GM12875 (cell line): ENCODE data around the gene RALGPS2.

Source experiments
- H3K4me3 ChIP-seq: one replicate; pipeline ENCODE4 v1.5.1; 2011; ENCODE audit warnings: low read depth, low read length, control low read depth
- TF ChIP-seq, protein P1 (sequence below): IDR thresholded peaks from 2 replicates; pipeline ENCODE4 v1.5.1; 2011; ENCODE audit warnings: low read depth, mild to moderate bottlenecking, control low read depth, inconsistent platforms, low read length, moderate library complexity, borderline replicate concordance; ENCODE audit not compliant: insufficient read depth

Gene RALGPS2

DNA sequence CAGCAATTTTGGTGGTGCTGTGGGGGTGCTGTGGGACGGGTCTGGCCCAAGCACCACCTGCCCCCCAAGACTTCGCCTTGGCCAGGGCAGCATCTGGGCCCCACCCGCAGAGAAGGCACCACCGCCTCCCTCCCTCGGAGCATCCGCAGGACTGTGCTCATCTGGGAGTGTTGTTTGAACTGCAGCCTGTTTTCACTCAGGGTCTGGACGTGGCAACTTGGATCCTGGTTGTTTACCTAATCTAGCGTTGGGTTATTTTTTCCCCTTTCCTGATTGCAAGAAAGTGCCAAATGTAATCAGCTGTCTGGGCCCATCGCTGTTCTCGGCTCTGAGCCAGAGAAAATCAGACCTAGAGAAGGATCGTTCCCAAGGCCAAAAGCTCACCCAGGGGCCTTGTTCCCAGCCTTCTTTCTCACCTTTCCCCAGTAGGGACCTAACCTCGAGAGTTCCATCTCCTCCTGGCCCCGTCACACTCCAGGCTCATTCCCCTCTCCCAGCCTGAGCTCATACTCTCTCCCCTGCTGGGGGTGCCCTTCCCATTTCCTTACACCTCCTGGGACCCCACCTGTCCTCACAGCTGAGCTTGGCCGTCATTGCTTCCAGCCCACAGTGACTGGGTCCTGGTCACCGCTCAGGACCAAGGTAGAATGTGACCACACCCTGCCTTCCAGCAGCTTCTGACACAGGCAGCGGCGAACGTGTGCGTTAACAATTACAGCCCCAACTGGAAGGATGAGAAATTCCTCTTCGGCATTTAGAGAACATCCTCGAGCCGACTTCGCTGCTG is 228.7 kb downstream of the RALGPS2 start:
- TF ChIP-seq, protein P1, sequence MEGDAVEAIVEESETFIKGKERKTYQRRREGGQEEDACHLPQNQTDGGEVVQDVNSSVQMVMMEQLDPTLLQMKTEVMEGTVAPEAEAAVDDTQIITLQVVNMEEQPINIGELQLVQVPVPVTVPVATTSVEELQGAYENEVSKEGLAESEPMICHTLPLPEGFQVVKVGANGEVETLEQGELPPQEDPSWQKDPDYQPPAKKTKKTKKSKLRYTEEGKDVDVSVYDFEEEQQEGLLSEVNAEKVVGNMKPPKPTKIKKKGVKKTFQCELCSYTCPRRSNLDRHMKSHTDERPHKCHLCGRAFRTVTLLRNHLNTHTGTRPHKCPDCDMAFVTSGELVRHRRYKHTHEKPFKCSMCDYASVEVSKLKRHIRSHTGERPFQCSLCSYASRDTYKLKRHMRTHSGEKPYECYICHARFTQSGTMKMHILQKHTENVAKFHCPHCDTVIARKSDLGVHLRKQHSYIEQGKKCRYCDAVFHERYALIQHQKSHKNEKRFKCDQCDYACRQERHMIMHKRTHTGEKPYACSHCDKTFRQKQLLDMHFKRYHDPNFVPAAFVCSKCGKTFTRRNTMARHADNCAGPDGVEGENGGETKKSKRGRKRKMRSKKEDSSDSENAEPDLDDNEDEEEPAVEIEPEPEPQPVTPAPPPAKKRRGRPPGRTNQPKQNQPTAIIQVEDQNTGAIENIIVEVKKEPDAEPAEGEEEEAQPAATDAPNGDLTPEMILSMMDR, result no peak
- H3K4me3 ChIP-seq, result no peak overlapping the region

DNA sequence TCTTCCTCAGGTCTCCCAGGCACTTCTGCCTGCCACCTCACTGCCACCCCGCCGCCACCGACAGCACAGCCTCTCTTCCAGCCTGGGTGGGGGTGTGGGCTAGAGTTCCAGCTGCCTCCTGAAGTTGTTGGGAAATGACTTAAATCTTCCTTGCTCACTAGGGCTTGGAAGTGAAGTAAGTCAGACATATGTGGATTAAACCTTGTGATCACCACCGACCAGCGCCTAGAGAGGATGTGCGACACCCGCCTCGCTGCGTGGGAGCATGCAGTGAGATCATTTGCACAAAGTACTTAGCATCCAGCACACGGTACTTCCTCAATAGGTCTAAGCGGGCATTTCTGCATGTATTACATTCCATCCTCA is 229.3 kb downstream of the RALGPS2 start:
- H3K4me3 ChIP-seq, result no peak overlapping the region
- TF ChIP-seq, protein P1, result no peak

DNA sequence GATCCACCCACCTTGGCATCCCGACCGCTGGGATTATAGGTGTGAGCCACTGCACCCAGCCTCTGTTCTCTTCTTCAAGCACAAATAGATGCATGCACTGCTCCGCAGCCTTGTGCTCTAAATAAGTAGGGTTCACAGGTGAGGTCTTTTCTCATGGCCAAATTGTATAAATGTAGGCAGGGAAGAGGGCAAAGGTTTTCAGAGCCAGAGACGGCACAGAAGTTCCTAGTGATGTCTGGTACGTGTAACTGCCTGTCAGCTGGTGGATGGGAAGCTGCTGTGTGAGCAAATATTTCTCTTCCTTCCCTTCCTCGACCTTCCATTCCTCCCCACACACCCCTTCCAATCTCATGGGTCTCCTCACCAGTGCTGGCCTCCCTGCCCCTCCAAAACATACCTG is 229.9 kb downstream of the RALGPS2 start:
- H3K4me3 ChIP-seq, result no peak overlapping the region
- TF ChIP-seq, protein P1, result no peak

DNA sequence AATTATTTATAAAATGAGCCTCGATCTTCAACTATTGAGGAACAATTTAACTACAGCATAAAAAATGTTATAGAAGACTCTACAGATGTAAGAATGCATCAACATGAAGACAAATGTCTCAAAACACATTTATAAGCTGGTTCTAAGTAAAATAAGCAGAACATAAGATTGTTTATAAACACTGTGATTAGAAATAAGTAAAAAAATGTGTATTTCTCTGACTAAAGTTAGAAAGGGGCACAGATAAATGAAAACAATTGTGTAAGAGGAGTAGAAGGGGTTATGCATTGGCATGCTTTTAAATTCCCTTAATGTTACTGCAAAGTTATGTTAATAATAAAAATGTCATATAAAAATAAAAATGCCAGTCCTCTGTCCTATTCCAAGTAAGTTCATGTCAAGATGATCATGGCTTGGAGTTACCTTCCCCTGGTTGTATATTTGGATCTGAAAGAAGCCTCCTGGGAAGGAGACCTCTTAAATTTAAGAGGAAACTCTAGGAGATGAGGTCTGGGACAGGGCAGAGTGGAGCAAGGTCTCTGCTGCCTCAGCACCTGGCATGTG is 230.4 kb downstream of the RALGPS2 start:
- H3K4me3 ChIP-seq, result no peak overlapping the region
- TF ChIP-seq, protein P1, result no peak

DNA sequence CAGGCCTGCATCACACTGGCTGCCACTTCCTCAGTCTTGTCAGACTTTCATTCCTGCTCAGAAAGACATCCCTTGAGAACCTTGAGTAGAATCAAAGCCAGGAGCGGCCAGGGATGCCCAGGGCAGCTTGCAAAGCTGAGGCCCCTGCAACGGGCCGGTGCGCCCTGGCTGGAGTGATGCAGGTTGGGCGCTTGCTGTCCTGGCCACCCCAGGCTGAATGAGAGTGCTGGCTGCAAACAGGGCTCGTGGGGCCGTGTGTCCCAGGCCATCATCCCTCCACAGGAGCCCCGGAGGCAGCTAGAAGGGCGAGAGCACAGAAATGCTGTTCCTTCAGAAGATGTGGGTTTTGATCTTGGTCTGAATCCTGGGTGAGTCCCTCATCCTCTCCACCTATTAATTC is 233.4 kb downstream of the RALGPS2 start:
- no peak overlapping the region for H3K4me3 ChIP-seq
- TF ChIP-seq, protein P1, result no peak

DNA sequence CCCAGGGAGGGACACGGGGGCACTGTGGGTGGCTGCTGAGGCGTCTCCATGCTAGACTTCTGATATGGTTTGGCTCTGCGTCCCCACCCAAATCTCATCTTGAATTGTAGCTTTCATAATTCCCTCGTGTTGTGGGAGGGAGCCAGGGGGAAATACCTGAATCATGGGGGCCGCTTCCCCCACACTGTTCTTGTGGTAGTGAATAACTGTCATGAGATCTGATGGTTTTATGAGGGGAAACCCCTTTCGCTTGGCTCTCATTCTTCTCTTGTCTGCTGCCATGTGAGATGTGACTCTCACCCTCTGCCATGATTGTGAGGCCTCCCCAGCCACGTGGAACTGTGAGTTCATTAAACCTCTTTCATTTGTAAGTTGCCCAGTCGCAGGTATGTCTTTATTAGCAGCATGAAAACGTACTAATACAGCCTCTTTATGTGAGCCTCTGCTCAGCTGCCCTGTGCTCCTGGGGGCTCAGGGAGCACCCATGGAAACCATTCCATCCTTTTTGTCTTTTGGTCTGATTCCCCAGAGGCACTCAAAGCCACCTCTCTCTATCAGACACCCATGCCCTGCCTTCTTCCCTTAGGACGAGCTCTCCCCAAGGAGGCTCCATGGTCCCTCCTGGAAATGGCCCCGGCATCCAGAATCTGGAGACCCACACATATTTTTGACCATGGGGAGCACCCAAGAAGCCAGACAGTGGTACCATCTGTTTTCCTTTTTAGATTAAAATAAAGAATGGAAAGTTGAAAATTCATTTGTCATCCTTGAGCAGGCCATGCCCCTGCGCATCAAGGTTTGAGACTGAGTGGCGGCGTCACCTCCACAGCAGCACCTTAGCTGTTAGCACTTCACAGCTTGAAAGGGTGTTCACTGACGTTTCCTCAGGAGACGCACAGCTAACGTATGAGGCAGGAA is 234.8 kb downstream of the RALGPS2 start:
- H3K4me3 ChIP-seq, result no peak overlapping the region
- TF ChIP-seq, protein P1, result no peak
